ENCODE results near the gene SLC35E3. TPM values are rescaled to one million over a fixed set of nuclear protein-coding genes. Genes with fewer than 3 reads are reported as not detected.
A peak's percentile ranks its signal among the peaks of the same experiment; 100 is the strongest.

The SLC35E3 gene
- 1 to 10 TPM; 1.6 to 8.1 (median 4.6) TPM for total RNA-seq

GRCh38 chr12:68745904-68746571, at the start of gene SLC35E3:
SLC35E3 (plus strand) TSS chr12:68746176; CDS start chr12:68746378, 202 bp downstream.
- DNase-seq = peak; percentile 96
- Histone ChIP-seq H3K27me3 (no peaks in the 10 kb centered on the region), H3K36me3 (peaks cover 0 to 24% (median 0%) of the 10 kb centered on the region in 4 donors), H3K27ac (peak within 1 kb of the TSS; percentile 80 to 89 (median 86)), H3K4me3 (peak within 1 kb of the TSS; percentile 57 to 75 (median 70)), H3K4me1 (peaks cover 2 to 25% (median 18%) of the 10 kb centered on the region in 4 donors), H3K9me3 (no peaks in the 10 kb centered on the region)
- intact Hi-C loops (cut with DNase I; ENCODE audit: low total_unique reads) (no loop called here), in situ Hi-C loops (cut with MboI; ENCODE audit: low pct_ligation_motif_present in 1 of 4, low pct_unique_long_range_greater_than_20kb in 1 of 4, low sequenced_read_pairs in 3 of 4) (no loop called here)
- WGBS, 2 donors (ENCODE audit: low coverage in 1 of 2) = 0 to 1% methylated on average over 1 to 41 of the region's 52 CpGs
- TF ChIP-seq POLR2A (IDR thresholded peaks at IDR 0.05) (peak; percentile 89), CTCF (IDR thresholded peaks at IDR 0.05) (no peak), EP300 (IDR thresholded peaks at IDR 0.05; ENCODE audit: low read depth) (no peak), POLR2AphosphoS5 (IDR thresholded peaks at IDR 0.05) (peak; percentile 82 to 89 (median 87))

DNA sequence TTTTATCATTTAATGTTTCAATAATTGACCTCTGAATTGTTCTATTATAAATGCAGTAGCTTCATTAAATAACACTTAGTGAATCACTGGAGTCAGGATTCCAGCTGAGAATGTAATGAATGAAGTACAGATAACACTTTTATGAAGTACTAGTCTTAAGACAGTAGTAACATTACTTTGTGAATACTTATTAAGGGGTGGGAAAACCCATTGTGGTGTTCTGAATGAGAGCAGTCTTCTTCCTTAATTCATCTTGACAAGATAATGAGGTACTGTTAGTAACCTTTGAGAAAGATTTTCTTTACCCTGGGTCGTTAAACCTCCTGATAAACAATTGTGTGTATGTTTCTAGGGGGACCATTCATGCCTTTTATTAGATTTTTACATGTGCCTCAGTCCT, 46.5 kb upstream of the SLC35E3 start:
- in situ Hi-C loops (cut with MboI; ENCODE audit: low pct_ligation_motif_present in 1 of 4, low pct_unique_long_range_greater_than_20kb in 1 of 4, low sequenced_read_pairs in 3 of 4) = loop anchor here (25.0 kb wide), 2 partner anchors 337 to 362 kb away; partner anchors contain the start of gene MDM1 (in 1 of the 4)
- WGBS, 2 donors (ENCODE audit: low coverage in 1 of 2) = 76 to 100% methylated on average over 1 of the region's 1 CpG
- no peak overlapping the region for H3K4me3 ChIP-seq

GRCh38 chr12:68727776-68728175, 18.2 kb upstream of the SLC35E3 start:
- in situ Hi-C loops (cut with MboI; ENCODE audit: low pct_ligation_motif_present in 1 of 4, low pct_unique_long_range_greater_than_20kb in 1 of 4, low sequenced_read_pairs in 3 of 4) (no loop called here), intact Hi-C loops (cut with DNase I; ENCODE audit: low total_unique reads) (no loop called here)
- no peak for DNase-seq
- H3K36me3 ChIP-seq = peaks cover 0 to 56% (median 13%) of the 10 kb centered on the region in 4 donors
- no peak overlapping the region for H3K27ac ChIP-seq
- no peaks in the 10 kb centered on the region for H3K4me1 ChIP-seq
- TF ChIP-seq CTCF (IDR thresholded peaks at IDR 0.05) (no peak), POLR2A (IDR thresholded peaks at IDR 0.05) (no peak), POLR2AphosphoS5 (IDR thresholded peaks at IDR 0.05) (no peak), EP300 (IDR thresholded peaks at IDR 0.05; ENCODE audit: low read depth) (no peak)
- no peaks in the 10 kb centered on the region for H3K27me3 ChIP-seq
- no peak overlapping the region for H3K4me3 ChIP-seq
- no peaks in the 10 kb centered on the region for H3K9me3 ChIP-seq
- 84 to 95% methylated on average over 2 to 7 of the region's 7 CpGs for WGBS, 2 donors (ENCODE audit: low coverage in 1 of 2)

More for the DNA sequence above, 46.5 kb upstream of the SLC35E3 start:
- Histone ChIP-seq H3K9me3 (no peaks in the 10 kb centered on the region), H3K4me1 (no peaks in the 10 kb centered on the region), H3K27ac (no peak overlapping the region), H3K36me3 (peaks cover 0 to 66% (median 22%) of the 10 kb centered on the region in 4 donors), H3K27me3 (no peaks in the 10 kb centered on the region)
- intact Hi-C loops (cut with DNase I; ENCODE audit: low total_unique reads) = no loop called here
- DNase-seq = no peak
- no peak for TF ChIP-seq POLR2AphosphoS5 (IDR thresholded peaks at IDR 0.05)
- TF ChIP-seq POLR2A (IDR thresholded peaks at IDR 0.05) = no peak
- no peak for TF ChIP-seq CTCF (IDR thresholded peaks at IDR 0.05)
- no peak for TF ChIP-seq EP300 (IDR thresholded peaks at IDR 0.05; ENCODE audit: low read depth)

DNA sequence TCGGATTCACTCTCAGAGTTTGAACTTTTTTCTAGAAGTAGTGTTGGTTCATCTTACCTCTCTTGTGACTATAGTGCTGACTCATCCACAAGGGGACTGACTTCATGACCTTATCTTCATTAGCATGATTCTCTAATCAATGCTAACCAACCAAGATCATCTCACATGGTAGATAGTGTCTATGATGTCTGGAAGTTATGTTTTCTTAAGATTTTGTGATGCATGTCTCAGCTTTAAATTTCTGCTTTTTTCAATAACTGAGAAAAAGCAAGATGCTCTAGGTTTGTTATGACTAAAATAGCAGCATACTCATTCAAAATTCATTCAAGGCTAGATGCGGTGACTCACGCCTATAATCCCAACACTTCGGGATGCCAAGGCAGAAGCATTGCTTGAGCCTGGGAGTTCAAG, 12.3 kb upstream of the SLC35E3 start:
- no peaks in the 10 kb centered on the region for H3K9me3 ChIP-seq
- no peaks in the 10 kb centered on the region for H3K27me3 ChIP-seq
- no peak overlapping the region for H3K4me3 ChIP-seq
- no peak overlapping the region for H3K27ac ChIP-seq
- no peak for DNase-seq
- H3K36me3 ChIP-seq = peaks cover 0 to 49% (median 20%) of the 10 kb centered on the region in 4 donors
- TF ChIP-seq EP300 (IDR thresholded peaks at IDR 0.05; ENCODE audit: low read depth) = no peak
- TF ChIP-seq POLR2A (IDR thresholded peaks at IDR 0.05) = no peak
- no peak for TF ChIP-seq CTCF (IDR thresholded peaks at IDR 0.05)
- no peak for TF ChIP-seq POLR2AphosphoS5 (IDR thresholded peaks at IDR 0.05)
- 96 to 100% methylated on average over 1 to 4 of the region's 4 CpGs for WGBS, 2 donors (ENCODE audit: low coverage in 1 of 2)
- in situ Hi-C loops (cut with MboI; ENCODE audit: low pct_ligation_motif_present in 1 of 4, low pct_unique_long_range_greater_than_20kb in 1 of 4, low sequenced_read_pairs in 3 of 4) = no loop called here
- no peaks in the 10 kb centered on the region for H3K4me1 ChIP-seq
- intact Hi-C loops (cut with DNase I; ENCODE audit: low total_unique reads) = no loop called here

All from transverse colon (tissue), 4 donors.